GM12892 (cell line): ENCODE data around the gene LRRC75B.

Experiments used
- DNase-seq: peaks from one replicate; pipeline ENCODE4 v3.0.0; 2011; ENCODE audit not compliant: insufficient read length
- FAIRE-seq: peaks from 2 replicates; lab custom pipeline; 2011; peaks lifted over from hg19 to GRCh38; lab: Jason Lieb, UNC
- POLR2A ChIP-seq: IDR thresholded peaks from 2 replicates; pipeline ENCODE4 v1.6.1; 2011; ENCODE audit warnings: low read depth, low read length, control low read depth
- POLR2AphosphoS5 ChIP-seq: IDR thresholded peaks from 2 replicates; pipeline ENCODE4 v1.6.1; 2011; ENCODE audit warnings: low read depth, low read length, control low read depth
- TAF1 ChIP-seq: IDR thresholded peaks from 2 replicates; pipeline ENCODE4 v1.6.1; 2011; ENCODE audit warnings: low read depth, mild to moderate bottlenecking, control low read depth, low read length, borderline replicate concordance

LRRC75B gene

GRCh38 chr22:24576778-24577177 is 16.1 kb downstream of the LRRC75B start:
- no peak for TF ChIP-seq POLR2AphosphoS5
- TF ChIP-seq POLR2A, result no peak
- TF ChIP-seq TAF1, result no peak
- no peak for FAIRE-seq
- no peak for DNase-seq

GRCh38 chr22:24571266-24571665 is 21.6 kb downstream of the LRRC75B start:
- DNase-seq, result no peak
- no peak for FAIRE-seq
- TF ChIP-seq TAF1 (no peak), POLR2A (no peak), POLR2AphosphoS5 (no peak)

GRCh38 chr22:24567668-24568067 is 25.2 kb downstream of the LRRC75B start:
- no peak for FAIRE-seq
- no peak for TF ChIP-seq POLR2A
- TF ChIP-seq POLR2AphosphoS5, result no peak
- TF ChIP-seq TAF1, result no peak

GRCh38 chr22:24566899-24567511 is 25.9 kb downstream of the LRRC75B start:
- TF ChIP-seq POLR2A (no peak), TAF1 (no peak), POLR2AphosphoS5 (no peak)
- FAIRE-seq, result no peak

More at GRCh38 chr22:24567668-24568067, 25.2 kb downstream of the LRRC75B start:
- DNase-seq, result no peak

GRCh38 chr22:24565077-24565476 is 27.8 kb downstream of the LRRC75B start:
- DNase-seq (no peak), FAIRE-seq (no peak)
- TF ChIP-seq POLR2AphosphoS5 (no peak), TAF1 (no peak), POLR2A (no peak)

More at GRCh38 chr22:24566899-24567511, 25.9 kb downstream of the LRRC75B start:
- no peak for DNase-seq

- TF ChIP-seq POLR2AphosphoS5 (no peak), POLR2A (no peak), TAF1 (no peak)
- FAIRE-seq, result no peak
- DNase-seq, result no peak
Measured at GRCh38 chr22:24564376-24565058, 28.4 kb downstream of the LRRC75B start.

- DNase-seq (no peak), FAIRE-seq (no peak)
- no peak for TF ChIP-seq TAF1
- no peak for TF ChIP-seq POLR2AphosphoS5
- TF ChIP-seq POLR2A, result no peak
Measured at GRCh38 chr22:24563246-24563645, 29.6 kb downstream of the LRRC75B start.

- FAIRE-seq, result peak; percentile 17
Measured at GRCh38 chr22:24559471-24559870, 33.4 kb downstream of the LRRC75B start.

GRCh38 chr22:24555165-24556039 is 37.5 kb downstream of the LRRC75B start, which contains the start of gene SNRPD3:
Gene SNRPD3, plus strand, starts transcription at chr22:24555999. Its CDS starts 1,676 bp downstream, at chr22:24557675.
- DNase-seq, result peak; percentile 94
- peak; percentile 95 for FAIRE-seq
- TF ChIP-seq TAF1 (peak; percentile 94), POLR2A (peak; percentile 82), POLR2AphosphoS5 (peak; percentile 67)

More at GRCh38 chr22:24559471-24559870, 33.4 kb downstream of the LRRC75B start:
- no peak for TF ChIP-seq TAF1
- no peak for DNase-seq

GRCh38 chr22:24554313-24555164 is 38.3 kb downstream of the LRRC75B start, which contains the start of gene GUCD1:
Gene GUCD1, minus strand, starts transcription at chr22:24555138. Its CDS starts 147 bp downstream, at chr22:24554991.
- FAIRE-seq, result peak; percentile 81

More at GRCh38 chr22:24554313-24555164, 38.3 kb downstream of the LRRC75B start, which contains the start of gene GUCD1:
- TF ChIP-seq TAF1 (no peak), POLR2AphosphoS5 (peak; percentile 37; the same call in 1 of the 2 replicates), POLR2A (peak; percentile 61; the same call in 1 of the 2 replicates)
- no peak for DNase-seq
